ENCODE measurements around the gene SLC9A1.

- TF ChIP-seq CTCF (IDR thresholded peaks at IDR 0.05) = peak; percentile 58 to 89 (median 84)
- peak; percentile 99 for TF ChIP-seq POLR2A (IDR thresholded peaks at IDR 0.05)
Observed at GRCh38 chr1:27154991-27155781, at the start of gene SLC9A1.

All from right lobe of liver (tissue), 4 donors.